Measurements from ENCODE around the gene RSAD2.

RSAD2 gene

DNA sequence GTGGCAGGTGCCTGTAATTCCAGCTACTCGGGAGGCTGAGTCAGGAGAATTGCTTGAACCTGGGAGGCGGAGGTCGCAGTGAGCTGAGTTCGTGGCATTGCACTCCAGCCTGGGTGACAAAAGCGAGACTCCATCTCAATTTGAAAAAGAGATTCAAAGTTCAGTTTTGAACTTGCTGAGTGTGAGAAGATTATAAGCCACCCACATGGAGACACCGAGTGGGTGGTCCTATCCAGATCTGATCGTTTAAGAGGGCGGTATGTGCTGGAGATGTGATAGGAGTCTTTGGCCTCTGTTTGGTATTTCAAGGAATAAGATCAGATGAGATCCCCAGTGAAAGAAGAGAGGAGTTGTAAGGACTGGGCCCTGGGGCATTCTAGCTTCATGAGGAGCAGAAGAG is 65.3 kb downstream of the RSAD2 start:
- TF ChIP-seq, protein P1, sequence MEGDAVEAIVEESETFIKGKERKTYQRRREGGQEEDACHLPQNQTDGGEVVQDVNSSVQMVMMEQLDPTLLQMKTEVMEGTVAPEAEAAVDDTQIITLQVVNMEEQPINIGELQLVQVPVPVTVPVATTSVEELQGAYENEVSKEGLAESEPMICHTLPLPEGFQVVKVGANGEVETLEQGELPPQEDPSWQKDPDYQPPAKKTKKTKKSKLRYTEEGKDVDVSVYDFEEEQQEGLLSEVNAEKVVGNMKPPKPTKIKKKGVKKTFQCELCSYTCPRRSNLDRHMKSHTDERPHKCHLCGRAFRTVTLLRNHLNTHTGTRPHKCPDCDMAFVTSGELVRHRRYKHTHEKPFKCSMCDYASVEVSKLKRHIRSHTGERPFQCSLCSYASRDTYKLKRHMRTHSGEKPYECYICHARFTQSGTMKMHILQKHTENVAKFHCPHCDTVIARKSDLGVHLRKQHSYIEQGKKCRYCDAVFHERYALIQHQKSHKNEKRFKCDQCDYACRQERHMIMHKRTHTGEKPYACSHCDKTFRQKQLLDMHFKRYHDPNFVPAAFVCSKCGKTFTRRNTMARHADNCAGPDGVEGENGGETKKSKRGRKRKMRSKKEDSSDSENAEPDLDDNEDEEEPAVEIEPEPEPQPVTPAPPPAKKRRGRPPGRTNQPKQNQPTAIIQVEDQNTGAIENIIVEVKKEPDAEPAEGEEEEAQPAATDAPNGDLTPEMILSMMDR (IDR thresholded peaks at IDR 0.05) = no peak
- H3K27ac ChIP-seq = no peak overlapping the region
- H3K4me3 ChIP-seq = no peak overlapping the region
- DNase-seq (ENCODE audit: low spot score) = no peak

- no peak for DNase-seq (ENCODE audit: low spot score)
These were observed 65.9 kb downstream of the RSAD2 start for GRCh38 chr2:6943523-6943922.

GRCh38 chr2:6943971-6944370 is 66.4 kb downstream of the RSAD2 start:
- TF ChIP-seq, protein P1 (IDR thresholded peaks at IDR 0.05) = no peak
- no peak for DNase-seq (ENCODE audit: low spot score)
- Histone ChIP-seq H3K27ac (peak overlapping the region in 1 of 2 donors; percentile 32), H3K4me3 (no peak overlapping the region)

More at GRCh38 chr2:6943523-6943922, 65.9 kb downstream of the RSAD2 start:
- H3K27ac ChIP-seq = no peak overlapping the region
- no peak overlapping the region for H3K4me3 ChIP-seq
- TF ChIP-seq, protein P1 (IDR thresholded peaks at IDR 0.05) = no peak

DNA sequence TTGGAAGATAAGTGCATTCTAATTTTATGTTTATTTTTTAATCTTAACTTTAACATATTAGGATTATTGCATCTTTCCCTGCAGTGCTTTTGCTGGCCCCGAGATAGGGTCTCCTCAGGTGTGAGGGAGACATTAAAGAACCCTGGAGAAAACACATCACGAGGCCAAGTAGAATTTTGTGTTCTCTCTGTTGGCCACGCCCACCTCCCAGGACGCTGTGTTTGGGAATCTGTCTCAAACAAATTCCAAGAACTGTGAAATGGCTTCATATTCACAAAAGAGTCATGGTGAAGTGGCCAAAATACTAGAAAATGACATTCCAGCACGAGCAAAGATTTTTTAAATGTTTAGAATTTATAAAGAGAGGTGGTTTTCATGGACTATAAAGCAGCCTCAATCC is 67.0 kb downstream of the RSAD2 start:
- Histone ChIP-seq H3K4me3 (no peak overlapping the region), H3K27ac (peak overlapping the region in 1 of 2 donors; percentile 24)
- TF ChIP-seq, protein P1 (IDR thresholded peaks at IDR 0.05) = no peak
- no peak for DNase-seq (ENCODE audit: low spot score)

- H3K4me3 ChIP-seq = no peak overlapping the region
- peak overlapping the region in 1 of 2 donors; percentile 24 for H3K27ac ChIP-seq
- no peak for DNase-seq (ENCODE audit: low spot score)
- TF ChIP-seq, protein P1 (IDR thresholded peaks at IDR 0.05) = no peak
These were observed 67.7 kb downstream of the RSAD2 start for GRCh38 chr2:6945087-6945813.

DNA sequence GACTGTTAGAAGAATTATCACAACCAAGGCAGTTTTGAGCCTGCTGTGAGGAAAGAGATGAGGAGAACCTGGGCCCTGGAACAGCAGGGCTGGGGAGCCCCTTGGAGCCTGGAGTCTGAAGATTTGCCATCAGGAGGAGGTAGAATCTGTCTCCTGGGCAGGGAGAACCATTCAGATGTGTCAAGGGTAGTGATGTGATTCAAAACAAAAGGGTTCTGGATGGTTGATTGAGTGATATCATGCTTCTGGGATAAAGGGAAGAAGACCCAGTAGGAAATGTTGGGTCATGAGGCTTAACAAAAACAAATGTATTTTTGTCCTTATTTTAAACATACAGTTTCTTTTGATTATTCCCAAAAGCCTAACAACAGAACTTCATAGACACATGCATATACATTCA is 68.2 kb downstream of the RSAD2 start:
- DNase-seq (ENCODE audit: low spot score) = no peak
- Histone ChIP-seq H3K27ac (no peak overlapping the region), H3K4me3 (no peak overlapping the region)
- TF ChIP-seq, protein P1 (IDR thresholded peaks at IDR 0.05) = no peak

GRCh38 chr2:6946722-6947121 is 69.1 kb downstream of the RSAD2 start:
- TF ChIP-seq, protein P1 (IDR thresholded peaks at IDR 0.05) = no peak
- H3K4me3 ChIP-seq = no peak overlapping the region
- no peak for DNase-seq (ENCODE audit: low spot score)
- H3K27ac ChIP-seq = no peak overlapping the region

Measured in coronary artery (tissue), 2 donors.